IMR-90 (cell line): ENCODE measurements around the gene MSMP.

Experiments used
- CEBPB ChIP-seq: IDR thresholded peaks from 2 replicates; pipeline ENCODE4 v1.6.1; 2012; ENCODE audit warnings: low read depth, low read length, improper control_type of control experiment
- CTCF ChIP-seq: conservative IDR thresholded peaks from 2 replicates; pipeline ENCODE4 v1.5.1; 2012; ENCODE audit warnings: mild to moderate bottlenecking, low read depth, low read length, improper control_type of control experiment
- ELK1 ChIP-seq: fragments of 150-350 bp; IDR thresholded peaks from 2 replicates; pipeline ENCODE4 v1.6.1; 2016; ENCODE audit warnings: low read depth, mild to moderate bottlenecking, low read length, moderate library complexity, borderline replicate concordance
- POLR2A ChIP-seq: IDR thresholded peaks from 2 replicates; pipeline ENCODE4 v1.6.1; 2012; ENCODE audit warnings: mild to moderate bottlenecking, low read depth, low read length
- RFX5 ChIP-seq: IDR thresholded peaks from 2 replicates; pipeline ENCODE4 v1.8.0; 2012; ENCODE audit warnings: low read depth, mild to moderate bottlenecking, low read length, moderate library complexity

GRCh38 chr9:35767458-35767857 is 13.4 kb upstream of the MSMP start:
- no peak for TF ChIP-seq ELK1
- no peak for TF ChIP-seq CTCF
- no peak for TF ChIP-seq CEBPB
- no peak for TF ChIP-seq POLR2A
- TF ChIP-seq RFX5, result no peak
